ENCODE results near the gene DLG2. TPM values are rescaled to one million over a fixed set of nuclear protein-coding genes. Genes with fewer than 3 reads are reported as not detected.

DLG2 gene
- total and polyA plus RNA-seq, 2 of the 4 experiments (the other 2 are of a cell fraction): 0.31 to 0.36 TPM

GRCh38 chr11:85094795-85095194 is 532.3 kb downstream of the DLG2 start:
- no peaks in the 10 kb centered on the region for H4K20me1 ChIP-seq (ENCODE audit: insufficient read depth, low read length)
- H3K9ac ChIP-seq (ENCODE audit: low read depth, low read length): no peak overlapping the region
- H2AFZ ChIP-seq (replicated peaks; ENCODE audit: low read length, poor library complexity): no peak overlapping the region
- no peak overlapping the region for H4K8ac ChIP-seq (ENCODE audit: low read depth in 2 of 2, low read length in 2 of 2)
- H3K27ac ChIP-seq (ENCODE audit: insufficient read depth, low read length): no peak overlapping the region
- in situ Hi-C loops (cut with MboI; ENCODE audit: low sequenced_read_pairs) (no loop called here), dilution Hi-C loops (cut with HindIII; ENCODE audit: low sequenced_read_pairs, unreplicated experiment) (no loop called here), intact Hi-C loops (cut with micrococcal nuclease) (no loop called here)
- no peak overlapping the region for H2BK5ac ChIP-seq (ENCODE audit: low read depth, low read length, poor library complexity, severe bottlenecking)
- BruUV-seq (replicated peaks): no TSS peak
- H4K91ac ChIP-seq (ENCODE audit: insufficient read depth, low read depth, low read length): no peak overlapping the region
- H2AK9ac ChIP-seq (replicated peaks; ENCODE audit: low read depth, low read length, poor library complexity): no peak overlapping the region
- no peak overlapping the region for H3K4ac ChIP-seq (ENCODE audit: low read depth, low read length)
- H3K9me1 ChIP-seq (ENCODE audit: insufficient read depth, low read length): no peaks in the 10 kb centered on the region
- ChIA-PET CTCF (no interaction called here), POLR2A (ENCODE audit: unreplicated experiment) (no interaction called here)
- no peaks in the 10 kb centered on the region for H3K79me1 ChIP-seq (ENCODE audit: low read depth in 1 of 2, low read length in 2 of 2)
- no peaks in the 10 kb centered on the region for H3K36me3 ChIP-seq (ENCODE audit: control insufficient read depth, insufficient read depth, low read length)
- TF ChIP-seq RAD21 (IDR thresholded peaks at IDR 0.05; ENCODE audit: low read length) (no peak), NFE2L2 (IDR thresholded peaks at IDR 0.05; ENCODE audit: low read depth, low read length) (no peak), CTCF (conservative IDR thresholded peaks at IDR 0.05; ENCODE audit: low read depth, low read length) (no peak), POLR2A (IDR thresholded peaks at IDR 0.05; ENCODE audit: low read depth, low read length) (no peak), FOS (IDR thresholded peaks at IDR 0.05; ENCODE audit: low read depth, low read length) (no peak), MAFK (IDR thresholded peaks at IDR 0.05; ENCODE audit: low read depth, low read length) (no peak), MAZ (IDR thresholded peaks at IDR 0.05; ENCODE audit: borderline replicate concordance, low read depth, low read length) (no peak), RFX5 (IDR thresholded peaks at IDR 0.05; ENCODE audit: low read depth, low read length) (no peak), ELK1 (IDR thresholded peaks at IDR 0.05; ENCODE audit: borderline replicate concordance, low read depth, low read length) (no peak), CEBPB (IDR thresholded peaks at IDR 0.05; ENCODE audit: low read depth, low read length) (no peak), CHD1 (IDR thresholded peaks at IDR 0.05; ENCODE audit: low read depth, low read length) (no peak), BHLHE40 (IDR thresholded peaks at IDR 0.05; ENCODE audit: low read depth, low read length) (no peak), MXI1 (IDR thresholded peaks at IDR 0.05; ENCODE audit: borderline replicate concordance, low read depth, low read length) (no peak), SMC3 (IDR thresholded peaks at IDR 0.05; ENCODE audit: low read depth, low read length) (no peak), RCOR1 (IDR thresholded peaks at IDR 0.05; ENCODE audit: insufficient replicate concordance, low read length) (no peak)
- TF ChIP-seq, protein P1, sequence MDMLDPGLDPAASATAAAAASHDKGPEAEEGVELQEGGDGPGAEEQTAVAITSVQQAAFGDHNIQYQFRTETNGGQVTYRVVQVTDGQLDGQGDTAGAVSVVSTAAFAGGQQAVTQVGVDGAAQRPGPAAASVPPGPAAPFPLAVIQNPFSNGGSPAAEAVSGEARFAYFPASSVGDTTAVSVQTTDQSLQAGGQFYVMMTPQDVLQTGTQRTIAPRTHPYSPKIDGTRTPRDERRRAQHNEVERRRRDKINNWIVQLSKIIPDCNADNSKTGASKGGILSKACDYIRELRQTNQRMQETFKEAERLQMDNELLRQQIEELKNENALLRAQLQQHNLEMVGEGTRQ (IDR thresholded peaks at IDR 0.05; ENCODE audit: low read depth, low read length): no peak
- H3K56ac ChIP-seq (ENCODE audit: extremely low read depth, insufficient read depth, low read length): no peak overlapping the region
- H3K14ac ChIP-seq (replicated peaks; ENCODE audit: low read depth, low read length): no peak overlapping the region
- no peak overlapping the region for H2BK20ac ChIP-seq (ENCODE audit: low read depth, low read length)
- no peaks in the 10 kb centered on the region for H3K27me3 ChIP-seq (ENCODE audit: control insufficient read depth, insufficient read depth, low read length)
- DNase-seq (no peak), ATAC-seq (ENCODE audit: low read depth) (no peak)
- H3K4me2 ChIP-seq (ENCODE audit: low read depth, low read length): no peak overlapping the region
- H3K4me3 ChIP-seq (ENCODE audit: insufficient read depth, low read depth, low read length): no peak overlapping the region
- no peak overlapping the region for H2BK120ac ChIP-seq (ENCODE audit: low read depth, low read length)
- no peak overlapping the region for H2BK15ac ChIP-seq (ENCODE audit: low read depth, low read length)
- no peak overlapping the region for H3K23ac ChIP-seq (ENCODE audit: low read depth, low read length)
- H2AK5ac ChIP-seq (ENCODE audit: low read depth, low read length): no peak overlapping the region
- H3K9me3 ChIP-seq (ENCODE audit: control insufficient read depth, insufficient read depth, low read length): no peaks in the 10 kb centered on the region
- H4K5ac ChIP-seq (ENCODE audit: low read depth, low read length): no peak overlapping the region
- no CpG with 5 or more reads among the region's 1 CpG for WGBS, 2 experiments (ENCODE audit: extremely low coverage in 2 of 2, insufficient read length in 1 of 2)
- H3K18ac ChIP-seq (ENCODE audit: low read depth, low read length): no peak overlapping the region
- no peaks in the 10 kb centered on the region for H3K4me1 ChIP-seq (ENCODE audit: control insufficient read depth, insufficient read depth, low read length)

All from IMR-90 (cell line).